Activated naive CD4-positive, alpha-beta T cell treated with Interleukin-2 at 50 U/mL for 16 hours (primary cell): ENCODE data around the gene PPIC.
A peak's percentile ranks its signal among the peaks of the same experiment; 100 is the strongest.
"Not testable (repeated sequence)": the region's sequence is repeated elsewhere in the genome, so short reads cannot be mapped to it uniquely, and the experiment has no call there.

ENCODE experiments used
- DNase-seq: peaks from one replicate; pipeline ENCODE4 v3.0.0-alpha.2; 2020

PPIC gene

DNA sequence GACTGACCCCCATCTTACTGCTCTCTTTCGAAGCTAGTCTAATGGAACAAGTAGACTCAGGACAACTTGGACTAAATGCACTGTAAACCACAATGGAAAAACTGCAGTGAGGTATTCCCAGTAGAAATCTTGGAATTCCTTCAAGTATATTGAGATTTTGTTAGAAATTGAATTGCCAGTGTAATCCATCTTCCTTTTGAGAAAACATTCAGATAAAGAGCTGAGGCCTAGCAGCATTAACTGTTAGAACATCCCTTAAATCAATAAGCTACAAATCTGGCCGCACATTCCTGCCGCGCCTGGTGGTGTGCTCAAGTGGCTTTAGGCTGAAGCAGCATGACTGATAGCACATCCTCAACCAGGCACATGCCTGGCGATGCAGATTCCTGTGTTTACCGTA, 29.3 kb downstream of the PPIC start:
- no peak for DNase-seq

DNA sequence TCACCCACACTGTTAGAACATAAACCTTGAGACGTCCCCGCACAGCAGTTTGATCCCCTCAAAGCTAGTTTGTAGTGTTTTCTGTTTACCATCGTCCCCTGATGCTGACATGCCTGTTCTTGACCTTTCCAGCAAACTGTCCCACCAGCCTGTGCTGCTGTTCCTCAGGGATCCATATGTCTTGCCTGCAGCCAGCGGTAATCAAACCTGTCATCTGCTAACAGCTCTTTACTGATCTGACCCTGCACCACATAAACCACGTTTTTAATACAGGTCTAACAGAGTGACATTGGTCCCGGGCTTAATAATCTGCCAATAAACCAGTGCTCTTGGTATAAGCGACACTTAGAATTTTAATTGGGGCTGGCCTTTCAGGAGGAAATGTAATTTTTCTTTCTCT, 34.7 kb downstream of the PPIC start:
- DNase-seq = no peak

DNA sequence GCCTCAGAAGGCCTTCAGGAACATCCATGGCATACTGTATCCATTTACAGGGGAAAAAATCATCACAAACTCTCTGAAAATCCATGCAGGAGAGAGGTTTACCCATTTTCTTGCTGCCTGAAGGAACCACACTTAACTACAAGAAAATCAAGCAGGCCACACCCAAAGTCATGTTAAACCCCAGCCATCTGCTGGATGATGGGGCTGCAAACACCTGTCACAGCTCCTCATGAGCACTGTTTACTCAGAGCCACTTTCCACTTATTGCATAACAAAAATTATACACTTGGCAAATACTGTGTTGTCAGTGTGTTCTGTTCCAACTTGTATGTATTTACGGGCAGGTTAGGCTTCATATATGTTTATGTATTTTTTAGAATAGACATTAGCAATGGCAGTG, 35.8 kb downstream of the PPIC start:
- no peak for DNase-seq

DNA sequence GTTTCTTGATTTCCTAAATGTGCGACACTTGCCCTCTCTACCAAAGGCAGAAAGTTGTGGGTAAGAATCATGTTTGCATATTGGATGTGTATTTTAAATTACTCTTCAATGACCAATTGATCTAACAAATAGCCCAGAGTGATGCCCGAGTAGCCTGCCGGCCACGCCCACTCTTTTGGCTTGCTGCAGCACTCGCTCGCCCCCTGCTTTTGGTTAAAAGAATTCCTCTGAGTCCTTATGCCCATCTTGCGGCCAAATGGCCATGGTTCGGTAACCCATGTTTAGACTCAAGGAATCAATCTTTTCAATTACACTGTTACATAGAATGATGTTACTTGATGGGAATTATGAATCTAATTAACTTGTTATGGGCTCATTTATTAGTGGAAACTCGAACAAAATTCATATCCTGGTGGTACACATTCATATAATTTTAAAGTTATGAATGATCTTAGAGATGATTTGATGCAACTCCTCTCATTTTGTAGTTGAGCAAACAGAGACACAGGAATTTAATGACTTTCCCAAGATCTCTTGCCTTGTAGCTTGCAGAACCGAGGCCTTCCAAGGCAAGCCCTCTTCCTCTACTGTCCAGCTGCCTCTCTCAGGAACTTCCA, 36.5 kb downstream of the PPIC start:
- DNase-seq = peak; percentile 3

DNA sequence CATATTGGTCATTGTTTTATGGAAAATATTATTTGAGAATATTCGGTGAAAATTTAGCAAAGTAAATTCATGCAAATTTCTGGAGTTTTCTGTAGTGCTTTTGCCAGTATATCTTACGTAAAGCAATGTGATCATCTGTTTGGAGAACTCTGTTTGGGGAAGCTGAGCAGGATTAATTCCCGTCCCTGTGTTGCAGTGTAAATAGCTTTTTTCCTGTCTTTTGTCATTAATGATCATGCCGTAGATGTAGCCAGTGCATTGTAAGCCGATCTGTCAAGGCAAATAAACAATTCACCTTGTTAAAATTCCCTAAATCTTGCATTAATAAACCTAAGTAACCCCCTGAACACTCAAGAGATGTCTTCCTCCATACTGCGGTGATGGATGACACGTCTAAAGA, 39.2 kb downstream of the PPIC start:
- no peak for DNase-seq

DNA sequence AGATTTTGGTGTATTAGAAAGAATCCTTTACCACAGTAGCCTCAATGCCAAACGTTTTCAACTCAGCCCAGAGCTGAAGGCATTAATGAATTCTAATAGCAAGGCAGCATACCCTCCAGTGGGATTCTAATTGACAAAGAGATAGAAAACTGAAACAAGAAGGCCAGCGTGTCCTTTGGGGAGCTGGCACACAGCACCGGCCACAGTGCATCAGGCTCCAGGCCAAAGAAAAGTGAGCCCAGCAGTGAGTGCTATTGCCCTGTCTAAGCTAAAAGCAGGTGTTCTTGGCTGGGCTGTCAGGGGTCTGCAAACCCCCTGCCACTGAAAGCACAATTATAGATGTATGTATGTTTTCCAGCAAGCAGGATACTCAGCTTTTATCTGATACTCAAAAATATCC, 40.4 kb downstream of the PPIC start:
- DNase-seq = no peak

DNA sequence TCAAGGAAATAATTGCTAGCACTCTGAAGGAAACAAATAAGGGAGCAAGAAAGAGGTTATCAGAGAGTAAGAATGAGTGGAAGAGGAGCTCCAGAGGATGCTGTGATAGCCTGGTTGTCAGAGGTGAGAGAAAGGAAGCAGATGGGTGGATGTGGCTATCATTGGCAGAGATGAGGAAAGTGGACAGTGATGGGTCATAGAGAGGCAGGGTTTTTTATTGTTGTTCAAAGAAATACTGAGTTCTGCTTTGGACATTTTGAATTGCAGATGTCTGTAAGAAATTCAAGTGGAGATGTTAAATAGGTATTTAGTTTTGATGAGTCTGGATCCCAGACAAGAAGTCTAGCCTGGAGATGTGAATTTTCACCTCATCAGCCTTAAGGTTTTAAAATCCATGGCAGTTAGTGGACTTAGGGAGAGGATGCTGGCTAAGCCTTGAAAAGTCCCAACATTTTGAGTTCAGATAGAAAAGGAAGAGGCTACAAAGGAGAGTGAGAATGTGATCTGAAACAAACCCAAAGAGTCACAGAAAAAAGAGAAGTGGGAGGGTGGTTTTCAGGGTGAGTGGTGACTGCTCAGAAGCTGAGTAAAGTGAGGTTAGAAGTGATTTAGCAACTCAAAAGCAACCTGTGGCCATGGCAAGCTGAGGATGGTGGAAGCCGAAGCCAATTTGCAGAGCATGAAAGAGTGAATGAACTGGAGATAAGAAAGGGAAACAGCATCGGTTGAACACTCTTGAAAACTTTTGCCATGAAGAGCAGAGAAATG, 50.4 kb downstream of the PPIC start:
- DNase-seq = no peak

DNA sequence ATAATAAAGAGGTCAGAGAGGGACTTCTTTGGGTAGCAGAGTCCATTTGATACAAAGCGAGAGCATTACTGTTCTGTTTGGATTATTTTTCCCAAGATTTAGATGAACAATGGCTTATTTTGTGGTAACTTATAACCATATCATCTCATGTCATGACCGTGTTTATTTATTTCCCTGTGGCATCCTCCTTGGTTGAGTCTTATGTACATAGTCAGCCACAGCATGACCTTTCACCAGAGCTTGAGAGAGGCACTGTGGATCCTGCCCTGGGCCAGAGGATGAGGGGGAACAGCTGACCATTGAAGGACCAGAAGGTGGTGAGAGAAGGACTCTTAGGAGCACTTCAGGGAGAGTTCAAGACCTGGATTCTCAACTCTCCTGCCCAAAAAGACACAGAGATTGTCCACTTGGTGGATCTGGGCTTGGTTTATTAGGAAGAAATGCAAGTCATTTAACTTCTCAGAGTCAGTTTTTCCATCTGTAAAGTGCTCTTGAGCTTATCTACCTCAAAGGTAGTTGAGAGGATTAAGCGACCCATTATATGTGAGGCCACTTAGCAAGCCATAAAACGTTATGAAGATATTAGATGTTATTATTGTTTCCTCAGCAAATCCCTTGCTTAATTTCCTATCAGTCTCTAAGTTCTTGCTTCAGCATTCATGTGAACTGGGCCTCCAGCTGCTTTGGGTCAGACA, 51.4 kb downstream of the PPIC start:
- DNase-seq = no peak

DNA sequence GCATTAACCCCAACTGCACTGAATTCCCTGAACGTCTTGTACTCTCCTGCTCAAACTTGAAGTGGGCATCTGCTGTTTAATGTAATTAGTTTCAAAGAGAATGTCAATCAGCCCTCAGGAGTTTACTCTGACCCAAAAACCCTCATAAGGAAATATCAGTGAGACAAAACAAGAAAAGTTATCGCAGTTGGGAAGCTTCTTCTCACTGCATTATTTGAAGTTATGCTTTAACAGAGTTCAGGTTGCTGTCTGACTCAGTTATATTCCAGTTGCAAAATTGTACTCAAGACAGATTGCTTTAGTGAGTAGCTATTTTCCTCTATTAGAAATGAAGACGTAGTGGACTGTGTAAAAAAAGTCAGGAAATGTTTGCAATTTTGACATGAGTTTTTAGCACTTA, 52.1 kb downstream of the PPIC start:
- DNase-seq = no peak

DNA sequence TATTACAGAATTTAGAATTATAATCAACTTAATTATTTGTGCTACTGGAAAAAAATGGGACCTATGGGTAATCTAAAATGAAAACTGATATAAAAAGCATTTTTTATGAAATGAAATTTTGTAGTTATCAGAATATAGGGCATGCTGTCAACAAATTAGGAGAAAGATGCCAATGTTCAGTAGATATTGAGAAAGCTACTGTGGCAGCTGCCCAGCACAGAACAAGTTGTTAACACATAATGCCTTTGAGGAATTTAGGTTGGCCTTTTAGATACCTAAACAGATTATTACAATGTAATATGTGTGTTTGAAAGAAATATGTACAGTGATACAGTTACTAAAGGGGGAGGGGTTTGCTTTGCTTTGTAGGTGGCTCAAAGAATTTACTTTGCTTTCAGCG, 54.1 kb downstream of the PPIC start:
- DNase-seq = no peak

DNA sequence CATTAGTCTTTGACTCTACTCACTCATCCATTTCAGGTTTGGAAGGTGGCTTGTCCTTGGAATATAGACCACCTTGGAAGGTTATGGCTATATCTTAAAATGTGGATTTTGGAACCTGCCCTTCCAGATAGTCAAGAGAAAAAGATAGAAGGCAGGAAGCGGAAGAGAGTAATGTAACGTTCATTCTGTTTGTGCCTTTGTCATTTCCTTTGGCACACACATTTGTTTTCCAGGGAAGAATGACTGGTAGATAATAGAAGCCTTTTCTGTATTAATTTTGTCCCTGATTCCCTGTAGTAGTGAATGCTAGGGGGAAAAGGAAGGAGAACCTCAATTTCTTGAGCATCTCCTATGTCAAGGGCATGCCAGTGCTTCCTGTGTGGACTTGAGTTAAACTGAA, 54.7 kb downstream of the PPIC start:
- no peak for DNase-seq

DNA sequence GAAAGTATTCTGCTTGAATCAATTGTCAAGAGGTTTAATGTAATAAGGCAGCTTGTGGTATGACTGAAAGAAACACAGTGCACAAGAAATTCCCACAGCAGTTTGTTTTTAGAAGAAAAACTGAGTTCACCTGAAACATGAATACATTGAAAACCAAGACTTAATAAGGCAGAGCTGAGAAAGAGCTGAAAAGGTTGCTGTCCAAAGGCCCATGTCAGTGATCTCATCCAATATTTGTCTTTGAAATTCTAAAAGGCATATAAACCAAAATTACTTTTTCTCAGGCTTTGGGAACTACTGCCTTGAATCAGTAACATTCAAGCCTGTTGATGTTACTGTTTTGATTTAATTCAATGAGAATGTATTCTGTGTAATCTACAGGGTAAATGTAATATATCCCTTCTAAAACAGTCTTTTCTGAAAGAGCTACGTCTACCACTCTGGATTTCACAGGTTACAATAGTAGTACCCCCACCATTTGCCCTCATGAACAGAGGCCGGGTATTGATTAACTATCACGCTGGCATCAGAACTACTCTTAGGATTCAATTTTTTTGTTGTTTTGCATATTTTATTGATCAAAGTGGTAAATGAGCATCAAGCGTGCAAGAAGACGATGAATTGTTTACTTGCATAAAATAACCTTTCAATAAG, 57.8 kb downstream of the PPIC start:
- DNase-seq = no peak

DNA sequence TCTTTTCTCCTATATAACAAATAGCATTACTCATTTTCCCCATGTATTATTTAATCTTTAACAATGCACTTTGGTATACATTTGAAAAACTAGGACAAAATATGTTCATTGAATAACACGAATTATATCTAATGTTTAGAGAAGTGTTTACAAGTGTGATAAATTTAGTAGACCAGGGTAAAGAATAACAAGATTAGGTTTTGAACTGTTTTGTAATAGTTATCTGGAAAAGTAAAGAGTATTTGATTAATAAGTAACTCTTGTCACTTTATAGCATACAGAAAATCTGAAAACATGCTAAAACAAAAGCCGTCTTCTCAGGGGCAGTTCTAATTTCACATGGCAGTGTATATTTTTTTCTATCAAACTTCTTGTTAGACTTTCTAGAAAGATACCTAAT, 58.5 kb downstream of the PPIC start:
- no peak for DNase-seq

DNA sequence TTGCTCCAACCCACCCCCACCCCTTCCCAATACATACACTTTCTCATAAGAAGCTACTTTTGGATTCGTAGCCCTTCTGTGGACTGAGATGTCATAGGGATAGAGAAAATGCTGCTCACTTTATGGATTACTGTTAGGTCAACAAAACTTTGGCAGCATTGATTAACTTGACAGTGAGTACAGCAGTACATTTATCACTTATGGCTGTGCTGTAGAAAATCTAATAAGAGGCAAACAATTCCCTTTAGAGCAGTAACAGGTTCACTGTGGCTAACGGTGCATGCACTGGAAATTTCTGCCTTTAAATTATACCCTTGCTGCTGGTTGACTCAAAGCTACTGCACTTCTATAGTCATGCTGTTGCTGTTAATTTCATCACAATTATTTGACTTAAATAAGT, 59.2 kb downstream of the PPIC start:
- DNase-seq = no peak

DNA sequence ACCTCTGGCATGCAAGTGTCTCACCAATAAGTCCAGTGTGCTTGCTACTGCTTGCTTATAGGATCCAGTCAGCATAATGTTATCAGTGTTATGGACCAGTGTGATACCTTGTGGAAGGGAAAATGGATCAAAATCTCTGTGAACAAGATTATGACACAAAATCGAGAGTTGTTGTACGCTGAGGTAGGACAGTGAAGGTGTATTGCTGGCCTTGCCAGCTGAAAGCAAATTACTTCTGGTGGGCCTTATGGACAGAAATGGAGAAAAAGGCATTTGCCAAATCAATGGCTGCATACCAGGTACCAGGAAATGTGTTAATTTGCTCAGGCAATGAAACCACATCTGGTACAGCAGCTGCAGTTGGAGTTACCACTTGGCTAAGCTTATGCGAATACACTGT, 62.3 kb downstream of the PPIC start:
- not testable (repeated sequence) for DNase-seq

DNA sequence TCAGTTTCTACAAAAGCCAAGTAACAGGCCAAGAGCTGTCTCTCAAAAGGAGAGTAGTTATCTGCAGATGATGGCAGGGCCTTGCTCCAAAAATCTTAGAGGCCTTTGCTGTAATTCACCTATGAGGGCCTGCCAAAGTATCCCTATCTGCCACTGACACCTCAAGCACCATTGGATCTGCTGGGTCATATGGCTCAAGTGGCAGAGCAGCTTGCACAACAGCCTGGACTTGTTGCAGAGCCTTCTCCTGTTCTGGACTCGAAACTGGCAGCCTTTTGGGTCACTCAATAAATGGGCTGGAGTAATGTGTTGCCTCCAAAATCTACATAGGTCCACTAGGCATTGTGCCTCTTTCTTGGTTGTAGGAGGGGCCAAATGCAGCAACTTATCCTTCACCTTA, 62.8 kb downstream of the PPIC start:
- DNase-seq = not testable (repeated sequence)
